ENCODE results near the gene CYFIP2.

CYFIP2 gene

DNA sequence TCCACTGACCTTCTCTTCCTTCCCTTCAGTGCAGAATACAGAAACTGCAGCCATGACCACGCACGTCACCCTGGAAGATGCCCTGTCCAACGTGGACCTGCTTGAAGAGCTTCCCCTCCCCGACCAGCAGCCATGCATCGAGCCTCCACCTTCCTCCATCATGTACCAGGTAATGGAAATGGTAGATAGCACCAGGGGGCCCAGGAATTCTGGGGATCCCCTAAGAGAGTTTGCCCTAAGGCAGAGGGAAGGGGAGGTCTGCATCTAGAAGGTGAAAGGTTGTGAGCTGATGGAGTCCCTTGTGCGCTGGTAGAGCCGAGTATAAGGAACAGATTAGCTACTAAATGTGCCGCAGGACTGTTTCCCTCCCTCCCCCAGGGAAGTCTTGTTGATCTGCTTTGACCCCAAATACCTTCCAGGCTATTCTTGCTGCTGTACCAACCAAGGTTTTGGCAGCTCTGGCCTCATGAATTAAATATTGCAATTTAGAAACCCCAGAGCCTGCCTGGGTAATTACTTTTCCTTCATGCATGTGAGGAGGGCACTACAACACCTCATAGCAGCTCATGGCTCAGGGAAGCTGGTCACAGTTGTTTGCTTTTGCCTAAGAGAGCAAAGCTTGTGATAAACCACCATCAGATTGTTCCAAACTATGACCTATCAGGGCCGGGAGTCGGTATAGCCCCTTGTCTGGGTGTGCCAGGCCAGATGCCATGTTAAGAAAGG is 19.6 kb downstream of the CYFIP2 start:
- in situ Hi-C loops (cut with MboI; ENCODE audit: low sequenced_read_pairs) = no loop called here

DNA sequence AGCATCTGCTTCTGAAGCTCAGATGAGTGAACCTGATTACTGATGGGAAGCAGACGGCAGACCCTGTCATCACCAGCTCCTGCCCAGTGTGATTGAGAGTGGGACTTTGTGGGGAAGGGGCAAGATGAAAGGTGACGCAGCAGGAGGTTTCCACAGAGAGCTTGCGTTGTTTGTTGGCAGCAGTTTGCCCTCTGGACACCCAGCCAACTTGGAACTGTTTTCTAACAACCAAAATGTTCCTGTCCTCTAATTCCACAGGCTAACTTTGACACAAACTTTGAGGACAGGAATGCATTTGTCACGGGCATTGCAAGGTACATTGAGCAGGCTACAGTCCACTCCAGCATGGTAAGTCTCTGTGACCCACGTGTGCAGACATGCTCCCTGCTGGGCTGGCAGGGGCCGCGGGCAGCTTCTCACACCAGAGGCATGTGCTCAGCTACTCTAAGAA is 20.9 kb downstream of the CYFIP2 start:
- in situ Hi-C loops (cut with MboI; ENCODE audit: low sequenced_read_pairs) = no loop called here

GRCh38 chr5:157288405-157289163 is 22.7 kb downstream of the CYFIP2 start:
- in situ Hi-C loops (cut with MboI; ENCODE audit: low sequenced_read_pairs) = no loop called here

DNA sequence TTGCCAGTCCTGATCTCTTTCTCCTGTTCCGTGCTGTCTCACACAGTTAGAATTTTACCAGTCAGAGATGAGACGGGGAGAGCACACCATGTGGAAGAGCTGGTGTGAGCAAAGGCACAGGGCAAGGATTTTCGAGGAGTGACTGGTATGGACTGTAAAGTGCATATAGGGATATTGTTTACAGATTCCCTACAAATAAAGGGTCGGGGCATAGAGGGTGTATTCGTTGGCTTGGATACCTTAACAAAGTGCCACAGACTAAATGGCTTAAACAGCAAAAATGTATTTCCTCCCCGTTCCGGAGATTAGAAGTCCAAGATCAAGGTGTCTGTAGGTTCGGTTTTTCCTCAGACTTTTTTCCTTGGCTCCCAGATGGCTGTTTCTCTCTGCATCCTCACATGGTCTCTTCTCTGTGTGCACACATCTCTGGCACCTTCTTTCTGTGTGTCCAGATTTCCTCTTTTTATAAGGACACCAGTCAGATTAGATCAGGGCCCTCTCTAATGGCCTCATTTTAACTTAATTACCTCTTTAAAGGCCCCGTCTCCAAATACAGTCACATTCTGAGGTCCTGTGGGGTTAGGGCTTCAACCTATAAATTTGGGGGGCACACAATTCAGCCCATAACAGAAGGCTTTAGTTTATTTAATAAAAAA is 23.4 kb downstream of the CYFIP2 start:
- in situ Hi-C loops (cut with MboI; ENCODE audit: low sequenced_read_pairs) = no loop called here

DNA sequence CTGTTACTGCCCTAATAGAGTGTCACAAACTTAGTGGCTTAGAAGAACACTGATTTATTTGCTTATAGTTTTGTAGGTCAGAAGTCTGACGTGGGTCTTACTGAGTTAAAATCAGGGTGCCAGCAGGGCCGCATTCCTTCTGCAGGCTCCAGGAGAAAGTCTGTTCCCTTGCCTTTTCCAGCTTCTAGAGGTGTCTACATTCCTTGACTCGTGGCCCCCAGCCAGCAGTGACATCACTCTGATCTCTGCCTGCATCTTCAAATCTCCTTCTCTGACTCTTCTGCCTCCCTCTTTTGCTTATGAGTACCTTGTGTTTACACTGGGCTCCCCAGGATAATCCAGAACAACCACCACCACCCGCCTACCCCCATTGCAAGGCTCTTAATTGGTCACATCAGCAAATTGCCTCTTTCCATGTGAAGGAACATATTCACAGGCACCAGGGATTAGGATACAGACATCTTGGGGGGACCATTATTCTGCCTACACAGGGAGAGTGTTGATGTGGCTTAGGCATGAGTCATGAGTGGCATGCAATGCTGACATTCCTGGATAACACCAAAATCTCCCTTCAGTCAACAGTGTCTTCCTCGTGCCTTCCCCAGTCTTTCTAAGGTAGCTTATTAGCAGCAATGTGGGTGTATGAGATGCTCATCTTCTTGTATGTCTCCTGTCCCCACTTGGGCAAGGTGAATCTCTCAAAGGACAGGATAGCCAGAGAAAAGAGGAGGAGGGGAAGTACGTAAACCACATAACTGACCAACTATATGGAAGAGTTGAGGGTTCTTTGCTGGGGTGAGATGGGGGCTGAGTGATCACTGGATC is 24.4 kb downstream of the CYFIP2 start:
- in situ Hi-C loops (cut with MboI; ENCODE audit: low sequenced_read_pairs) = no loop called here

GRCh38 chr5:157290981-157291711 is 25.2 kb downstream of the CYFIP2 start:
- in situ Hi-C loops (cut with MboI; ENCODE audit: low sequenced_read_pairs) = no loop called here

DNA sequence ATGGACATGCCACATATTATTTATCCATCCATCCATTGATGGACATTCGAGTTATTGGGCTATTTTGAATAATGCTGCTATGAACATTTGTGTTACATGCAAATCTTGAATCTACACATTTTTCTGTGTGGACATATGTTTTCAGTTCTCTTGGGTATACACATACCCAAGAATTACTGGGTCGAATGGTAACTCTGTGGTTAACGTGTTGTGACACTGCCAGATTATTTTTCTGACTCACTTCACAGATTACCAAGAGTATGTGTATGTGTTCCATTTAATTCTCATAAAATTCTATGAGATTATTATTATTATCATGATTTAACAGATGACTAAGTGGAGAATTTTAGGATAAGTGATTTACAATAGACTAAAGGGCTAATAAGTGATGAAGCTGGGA is 26.7 kb downstream of the CYFIP2 start:
- in situ Hi-C loops (cut with MboI; ENCODE audit: low sequenced_read_pairs) = no loop called here

- in situ Hi-C loops (cut with MboI; ENCODE audit: low sequenced_read_pairs) = no loop called here
Observed at GRCh38 chr5:157294407-157295091, 28.6 kb downstream of the CYFIP2 start.

DNA sequence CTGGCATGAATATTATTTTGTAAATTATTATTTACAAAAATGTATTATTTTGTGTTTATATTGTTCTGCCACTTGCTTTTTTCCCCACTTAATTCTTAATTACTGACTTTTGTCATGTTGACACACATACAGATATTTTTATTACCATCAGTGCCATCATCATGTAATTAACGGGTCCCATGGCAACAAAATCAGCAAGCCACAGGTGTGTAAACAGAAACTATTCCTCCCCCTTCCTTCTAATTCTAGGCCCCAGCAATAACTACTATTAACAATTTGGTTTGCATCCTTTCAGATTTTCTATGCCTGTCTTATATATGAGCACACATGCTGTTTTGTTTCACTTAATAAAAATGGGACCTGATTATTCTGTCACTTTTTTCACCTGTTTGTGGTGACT is 29.3 kb downstream of the CYFIP2 start:
- in situ Hi-C loops (cut with MboI; ENCODE audit: low sequenced_read_pairs) = no loop called here

DNA sequence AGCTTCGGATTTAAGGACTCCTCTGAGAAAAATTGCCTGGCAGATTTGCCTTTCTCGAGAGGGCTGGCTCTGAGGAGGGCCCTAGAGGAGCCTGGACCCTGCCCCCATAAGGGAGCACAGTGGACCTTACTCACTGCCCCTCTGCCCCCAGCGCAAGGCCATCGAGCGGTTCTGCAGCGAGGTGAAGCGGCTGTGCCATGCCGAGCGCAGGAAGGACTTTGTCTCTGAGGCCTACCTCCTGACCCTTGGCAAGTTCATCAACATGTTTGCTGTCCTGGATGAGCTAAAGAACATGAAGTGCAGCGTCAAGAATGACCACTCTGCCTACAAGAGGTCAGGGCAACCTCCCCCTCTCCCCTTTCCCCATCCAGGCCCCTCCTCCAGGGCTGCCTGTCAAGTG is 34.6 kb downstream of the CYFIP2 start:
- in situ Hi-C loops (cut with MboI; ENCODE audit: low sequenced_read_pairs) = no loop called here

DNA sequence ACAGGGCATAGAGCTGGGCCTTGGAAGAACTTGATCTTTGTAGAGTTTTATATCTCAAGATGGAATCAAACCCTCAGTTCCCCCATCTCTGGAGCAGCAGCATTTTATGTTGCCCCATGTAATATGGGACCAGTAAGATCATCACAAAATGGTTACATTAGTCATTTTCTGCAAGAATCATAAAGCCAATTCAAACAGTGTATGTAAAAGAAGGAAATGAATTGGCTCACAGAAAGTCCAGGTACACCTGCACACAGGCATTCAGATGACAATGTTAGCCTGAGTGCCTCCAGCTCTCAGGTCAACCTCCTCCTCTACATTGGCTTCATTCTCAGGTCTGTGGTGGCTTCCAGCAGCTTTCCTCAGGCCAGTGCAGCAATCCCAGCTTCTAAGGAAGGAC is 35.1 kb downstream of the CYFIP2 start:
- in situ Hi-C loops (cut with MboI; ENCODE audit: low sequenced_read_pairs) = no loop called here

DNA sequence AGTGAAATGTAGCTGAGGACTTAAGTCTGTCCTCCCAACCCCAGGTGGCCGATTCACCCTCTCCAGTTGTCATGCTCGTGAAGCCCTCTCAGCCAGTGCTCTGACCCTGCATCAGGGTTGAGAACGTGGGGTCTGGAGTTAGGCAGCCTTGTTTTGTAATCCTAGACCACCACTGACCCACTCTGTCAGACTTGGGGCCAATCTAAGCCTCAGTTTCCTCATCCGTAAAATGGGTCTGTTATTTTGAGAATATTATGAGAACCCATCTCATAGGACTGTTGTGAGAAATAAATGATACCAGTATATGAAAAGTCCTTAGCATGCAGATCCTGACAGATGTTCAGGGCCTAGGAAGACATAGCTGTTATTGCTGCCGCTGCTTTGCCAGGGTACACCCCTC is 37.1 kb downstream of the CYFIP2 start:
- in situ Hi-C loops (cut with MboI; ENCODE audit: low sequenced_read_pairs) = no loop called here

- in situ Hi-C loops (cut with MboI; ENCODE audit: low sequenced_read_pairs) = no loop called here
Observed at GRCh38 chr5:157303667-157304327, 37.9 kb downstream of the CYFIP2 start.

DNA sequence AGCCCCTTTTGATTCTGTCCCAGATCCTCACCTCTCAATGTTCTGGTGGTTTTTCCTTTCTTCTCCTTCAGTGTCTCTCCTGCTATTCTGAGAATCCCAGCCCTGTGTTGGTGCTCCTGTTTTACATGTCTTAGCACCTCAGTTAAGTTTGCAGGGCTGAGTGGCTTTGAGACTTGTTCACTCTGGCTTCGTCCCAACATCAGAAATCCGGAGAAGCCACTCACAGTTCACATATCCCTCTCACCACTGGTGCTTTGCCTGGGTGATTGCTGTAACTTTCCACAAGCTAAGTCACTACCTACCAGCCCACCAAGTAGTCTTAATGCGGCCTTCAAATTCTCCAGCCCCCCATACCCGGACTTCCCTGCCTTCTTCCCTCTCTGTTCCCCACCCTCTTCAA is 40.2 kb downstream of the CYFIP2 start:
- in situ Hi-C loops (cut with MboI; ENCODE audit: low sequenced_read_pairs) = no loop called here

DNA sequence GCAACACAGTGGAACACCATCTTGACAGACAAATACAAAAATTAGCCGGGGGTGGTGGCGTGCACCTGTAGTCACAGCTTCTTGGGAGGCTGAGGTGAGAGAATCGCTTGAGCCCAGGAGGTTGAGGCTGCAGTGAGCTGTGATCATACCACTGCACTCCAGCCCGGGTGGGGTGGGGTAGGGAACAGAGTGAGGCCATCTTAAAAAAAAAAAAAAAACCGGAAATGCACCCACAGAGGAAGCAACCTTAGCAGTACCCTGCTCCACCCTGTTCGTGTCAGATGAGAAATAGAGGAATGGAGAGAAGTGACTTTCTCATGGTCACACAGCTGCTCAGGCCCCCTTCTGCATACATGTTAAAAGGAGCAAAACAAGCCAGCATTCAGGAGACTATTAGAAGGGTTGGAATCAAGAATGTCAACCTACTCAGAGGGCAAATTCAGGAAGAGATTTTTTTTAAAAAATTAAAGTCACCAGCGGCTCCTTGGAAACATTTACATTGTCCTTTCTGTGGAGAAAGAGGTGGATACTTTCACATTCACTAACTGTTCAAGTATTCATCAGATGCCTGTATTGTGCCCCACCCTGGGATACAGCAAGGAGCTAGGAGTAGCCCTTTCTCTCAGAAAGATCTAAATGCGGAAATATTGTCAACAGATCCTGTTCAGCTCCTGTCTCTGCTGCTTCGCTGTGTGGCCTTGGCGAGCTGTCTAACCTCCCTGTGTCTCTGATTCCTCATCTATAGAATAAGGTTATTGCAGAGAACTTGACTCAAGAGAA is 41.0 kb downstream of the CYFIP2 start:
- in situ Hi-C loops (cut with MboI; ENCODE audit: low sequenced_read_pairs) = no loop called here

GRCh38 chr5:157308836-157309465 is 43.0 kb downstream of the CYFIP2 start:
- in situ Hi-C loops (cut with MboI; ENCODE audit: low sequenced_read_pairs) = no loop called here

- in situ Hi-C loops (cut with MboI; ENCODE audit: low sequenced_read_pairs) = no loop called here
Observed at GRCh38 chr5:157309796-157310195, 43.9 kb downstream of the CYFIP2 start.

DNA sequence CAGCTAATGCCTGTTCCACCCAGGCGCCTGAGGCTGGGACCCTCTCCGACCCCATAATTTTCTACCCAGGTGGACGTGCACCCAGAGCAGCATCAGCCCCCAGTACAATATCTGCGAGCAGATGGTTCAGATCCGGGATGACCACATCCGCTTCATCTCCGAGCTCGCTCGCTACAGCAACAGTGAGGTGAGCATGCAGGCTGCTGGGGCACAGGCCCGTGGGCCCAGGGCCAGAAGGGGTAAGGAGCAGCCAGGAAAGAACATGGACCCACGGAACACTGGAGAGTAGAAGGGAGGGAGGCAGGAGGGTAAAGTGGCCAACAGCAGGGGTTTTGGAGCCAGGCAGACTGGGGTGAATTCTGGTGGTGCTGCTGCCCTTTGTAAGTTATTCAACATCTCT is 45.7 kb downstream of the CYFIP2 start:
- in situ Hi-C loops (cut with MboI; ENCODE audit: low sequenced_read_pairs) = no loop called here
